GM08714 (cell line): ENCODE results near the gene LCN12.

Experiments used
- H3K4me3 ChIP-seq: fragments of 200-500 bp; sonication (Bioruptor generic); 2 replicates; pipeline ENCODE4 v1.5.1; 2014; ENCODE audit warnings: mild to moderate bottlenecking, low read length, inconsistent platforms
- ZNF274 ChIP-seq: IDR thresholded peaks from 2 replicates; pipeline ENCODE4 v1.6.1; 2012; ENCODE audit warnings: mild to moderate bottlenecking, low read depth, low read length

Gene LCN12

GRCh38 chr9:136921718-136922117 lies 30.4 kb upstream of the LCN12 start:
- no peak overlapping the region for H3K4me3 ChIP-seq
- no peak for TF ChIP-seq ZNF274

GRCh38 chr9:136922540-136922939 lies 29.5 kb upstream of the LCN12 start:
- TF ChIP-seq ZNF274: no peak
- no peak overlapping the region for H3K4me3 ChIP-seq

GRCh38 chr9:136923881-136924280 lies 28.2 kb upstream of the LCN12 start:
- TF ChIP-seq ZNF274: no peak
- H3K4me3 ChIP-seq: no peak overlapping the region

GRCh38 chr9:136925414-136926153 lies 26.5 kb upstream of the LCN12 start:
- no peak for TF ChIP-seq ZNF274
- H3K4me3 ChIP-seq: no peak overlapping the region

GRCh38 chr9:136926154-136926704 lies 25.8 kb upstream of the LCN12 start:
- H3K4me3 ChIP-seq: no peak overlapping the region

GRCh38 chr9:136926749-136927148 lies 25.3 kb upstream of the LCN12 start:
- no peak overlapping the region for H3K4me3 ChIP-seq
- TF ChIP-seq ZNF274: no peak

More at GRCh38 chr9:136926154-136926704, 25.8 kb upstream of the LCN12 start:
- TF ChIP-seq ZNF274: no peak

- no peak overlapping the region for H3K4me3 ChIP-seq
- no peak for TF ChIP-seq ZNF274
Measured at GRCh38 chr9:136927343-136928271, 24.5 kb upstream of the LCN12 start.

- no peak for TF ChIP-seq ZNF274
- no peak overlapping the region for H3K4me3 ChIP-seq
Measured at GRCh38 chr9:136928591-136928990, 23.5 kb upstream of the LCN12 start.

GRCh38 chr9:136930014-136930413 lies 22.1 kb upstream of the LCN12 start:
- no peak overlapping the region for H3K4me3 ChIP-seq
- no peak for TF ChIP-seq ZNF274

- H3K4me3 ChIP-seq: no peak overlapping the region
- no peak for TF ChIP-seq ZNF274
Measured at GRCh38 chr9:136931611-136932130, 20.4 kb upstream of the LCN12 start.

GRCh38 chr9:136934277-136934676 lies 17.8 kb upstream of the LCN12 start:
- no peak for TF ChIP-seq ZNF274
- H3K4me3 ChIP-seq: no peak overlapping the region

GRCh38 chr9:136935651-136936050 lies 16.4 kb upstream of the LCN12 start:
- H3K4me3 ChIP-seq: no peak overlapping the region
- TF ChIP-seq ZNF274: no peak

- H3K4me3 ChIP-seq: no peak overlapping the region
- no peak for TF ChIP-seq ZNF274
Measured at GRCh38 chr9:136936645-136937170, 15.4 kb upstream of the LCN12 start.
